GM12873 (cell line): ENCODE measurements around the gene NTNG2.
A peak's percentile ranks its signal among the peaks of the same experiment; 100 is the strongest.

ENCODE experiments used
- TF ChIP-seq, protein P1 (sequence below): IDR thresholded peaks from 2 replicates; pipeline ENCODE4 v1.5.1; 2012; ENCODE audit warnings: low read depth, mild to moderate bottlenecking, moderate library complexity, low read length, control low read depth; ENCODE audit not compliant: insufficient read depth; ENCODE audit errors: missing control alignments

The NTNG2 gene

DNA sequence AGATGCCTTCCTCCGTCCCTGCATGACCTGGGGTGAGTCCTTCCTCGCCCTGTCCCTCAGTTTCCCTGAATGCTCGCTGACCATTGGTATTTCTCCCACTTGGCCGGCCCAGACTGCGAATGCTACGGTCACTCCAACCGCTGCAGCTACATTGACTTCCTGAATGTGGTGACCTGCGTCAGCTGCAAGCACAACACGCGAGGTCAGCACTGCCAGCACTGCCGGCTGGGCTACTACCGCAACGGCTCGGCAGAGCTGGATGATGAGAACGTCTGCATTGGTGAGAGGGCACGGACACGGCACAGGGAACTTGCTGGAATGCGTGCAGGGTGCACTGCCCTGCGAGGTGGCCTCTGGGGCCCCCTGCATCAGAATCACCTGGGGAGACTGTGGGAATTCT, 77.1 kb downstream of the NTNG2 start:
- TF ChIP-seq, protein P1, sequence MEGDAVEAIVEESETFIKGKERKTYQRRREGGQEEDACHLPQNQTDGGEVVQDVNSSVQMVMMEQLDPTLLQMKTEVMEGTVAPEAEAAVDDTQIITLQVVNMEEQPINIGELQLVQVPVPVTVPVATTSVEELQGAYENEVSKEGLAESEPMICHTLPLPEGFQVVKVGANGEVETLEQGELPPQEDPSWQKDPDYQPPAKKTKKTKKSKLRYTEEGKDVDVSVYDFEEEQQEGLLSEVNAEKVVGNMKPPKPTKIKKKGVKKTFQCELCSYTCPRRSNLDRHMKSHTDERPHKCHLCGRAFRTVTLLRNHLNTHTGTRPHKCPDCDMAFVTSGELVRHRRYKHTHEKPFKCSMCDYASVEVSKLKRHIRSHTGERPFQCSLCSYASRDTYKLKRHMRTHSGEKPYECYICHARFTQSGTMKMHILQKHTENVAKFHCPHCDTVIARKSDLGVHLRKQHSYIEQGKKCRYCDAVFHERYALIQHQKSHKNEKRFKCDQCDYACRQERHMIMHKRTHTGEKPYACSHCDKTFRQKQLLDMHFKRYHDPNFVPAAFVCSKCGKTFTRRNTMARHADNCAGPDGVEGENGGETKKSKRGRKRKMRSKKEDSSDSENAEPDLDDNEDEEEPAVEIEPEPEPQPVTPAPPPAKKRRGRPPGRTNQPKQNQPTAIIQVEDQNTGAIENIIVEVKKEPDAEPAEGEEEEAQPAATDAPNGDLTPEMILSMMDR, result no peak

DNA sequence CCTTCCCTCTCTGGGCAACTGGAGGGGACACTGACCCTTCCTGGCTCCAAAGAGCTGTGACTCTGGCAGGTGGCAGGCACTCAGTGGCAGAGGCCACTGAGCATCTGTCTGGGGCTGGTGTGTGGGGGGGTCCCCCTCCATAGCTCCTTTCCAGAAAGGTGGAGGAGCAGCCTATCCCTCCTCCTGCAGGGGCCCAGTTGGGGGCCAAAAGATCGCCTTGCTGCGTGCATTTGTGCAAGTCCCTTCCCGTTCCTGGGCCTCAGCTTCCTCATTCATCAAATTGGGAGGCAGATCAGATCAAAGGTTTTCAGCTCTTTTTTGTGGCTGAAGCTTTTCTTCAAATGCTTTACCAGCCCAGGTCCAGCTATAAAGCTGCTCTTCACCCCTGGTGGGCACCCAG, 77.7 kb downstream of the NTNG2 start:
- TF ChIP-seq, protein P1, result no peak

DNA sequence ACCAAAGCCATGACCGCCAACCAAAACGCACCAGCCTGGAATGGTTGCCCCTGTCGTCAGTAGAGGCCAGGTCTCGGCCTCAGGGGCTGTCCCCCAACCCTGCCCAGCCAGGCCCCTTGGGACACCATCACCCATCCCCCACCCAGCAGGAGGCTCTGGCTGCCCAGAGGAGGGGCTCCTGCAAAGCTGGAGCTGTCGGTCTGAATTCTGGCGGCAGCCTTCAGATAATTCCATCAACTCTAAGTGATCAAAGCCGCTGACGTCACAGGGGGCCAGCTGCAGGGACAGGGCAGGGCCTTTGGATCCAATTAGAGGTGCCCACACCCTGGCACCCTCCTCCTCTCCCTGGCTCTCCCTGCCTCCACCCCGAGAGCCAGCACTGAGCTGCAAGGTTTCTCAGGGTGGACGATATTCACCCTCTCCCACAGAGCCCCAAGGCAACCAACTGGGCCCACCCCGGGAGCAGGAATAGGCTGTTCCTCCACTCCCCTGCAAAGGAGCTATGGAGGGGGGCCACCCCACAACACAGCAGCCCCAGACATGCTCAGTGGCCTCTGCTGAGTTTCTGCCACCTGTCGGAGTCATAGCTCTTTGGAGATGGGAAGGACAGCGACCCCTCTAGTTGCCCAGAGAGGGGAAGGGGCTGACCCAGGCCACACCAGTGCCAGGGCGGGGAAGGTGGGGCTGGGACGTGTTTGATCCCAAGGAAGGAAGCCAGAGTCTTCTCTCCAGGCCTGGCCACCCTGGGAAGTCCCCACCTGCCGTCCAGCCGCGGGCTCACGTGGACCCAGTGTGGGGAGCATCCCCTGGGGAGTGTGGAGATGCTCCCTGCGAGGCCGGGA, 78.4 kb downstream of the NTNG2 start:
- TF ChIP-seq, protein P1, result no peak

GRCh38 chr9:132240841-132241482, 79.1 kb downstream of the NTNG2 start:
- TF ChIP-seq, protein P1, result no peak

GRCh38 chr9:132241483-132241839, 79.6 kb downstream of the NTNG2 start:
- TF ChIP-seq, protein P1, result no peak

- TF ChIP-seq, protein P1, result no peak
Measured at GRCh38 chr9:132241840-132242620, 80.2 kb downstream of the NTNG2 start.

DNA sequence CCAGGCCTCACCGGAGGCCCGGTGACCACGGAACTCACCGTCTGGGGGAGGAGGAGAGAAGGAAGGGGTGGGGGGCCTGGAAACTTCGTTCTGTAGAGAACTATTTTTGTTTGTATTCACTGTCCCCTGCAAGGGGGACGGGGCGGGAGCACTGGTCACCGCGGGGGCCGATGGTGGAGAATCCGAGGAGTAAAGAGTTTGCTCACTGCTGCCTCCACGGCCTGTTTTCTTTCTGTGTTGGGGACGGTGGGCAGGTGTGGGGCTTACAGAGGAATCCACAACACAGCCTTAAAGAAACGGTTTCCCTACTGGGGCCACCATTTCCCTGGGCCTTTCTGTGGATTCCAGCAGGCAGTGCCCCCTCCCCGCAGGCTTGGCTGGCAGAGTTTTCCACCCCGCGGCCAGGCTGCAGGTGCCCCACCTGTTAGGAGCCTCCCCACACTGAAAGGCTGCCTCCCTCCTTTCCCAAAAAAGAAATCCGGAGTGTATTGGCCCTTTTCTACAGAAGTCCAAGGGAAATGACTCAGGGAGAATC, 80.8 kb downstream of the NTNG2 start:
- TF ChIP-seq, protein P1, result peak; percentile 14
